GM21367 (cell line): ENCODE data around the gene STAC2.
"Not testable (repeated sequence)": the region's sequence is repeated elsewhere in the genome, so short reads cannot be mapped to it uniquely, and the experiment has no call there.

Experiments
- ATAC-seq: cut with Tn5 transposase; IDR thresholded peaks from one replicate; pipeline ENCODE4 v1.9.1; 2021; ENCODE audit not compliant: unreplicated experiment

STAC2 gene

GRCh38 chr17:39225308-39225958 lies at the start of gene STAC2:
Gene STAC2 (minus strand): TSS chr17:39225945. CDS start chr17:39225502, 443 bp downstream.
- no peak for ATAC-seq

- ATAC-seq: no peak
Observed at GRCh38 chr17:39271546-39271945, 45.8 kb upstream of the STAC2 start.

- ATAC-seq: no peak
Observed at GRCh38 chr17:39270923-39271322, 45.2 kb upstream of the STAC2 start.

- no peak for ATAC-seq
Observed at GRCh38 chr17:39264119-39264518, 38.4 kb upstream of the STAC2 start.

GRCh38 chr17:39261286-39261685 lies 35.5 kb upstream of the STAC2 start:
- no peak for ATAC-seq

- no peak for ATAC-seq
Observed at GRCh38 chr17:39252788-39253460, 27.2 kb upstream of the STAC2 start.

GRCh38 chr17:39251997-39252396 lies 26.3 kb upstream of the STAC2 start:
- ATAC-seq: no peak

- not testable (repeated sequence) for ATAC-seq
Observed at GRCh38 chr17:39250076-39250475, 24.3 kb upstream of the STAC2 start.

- ATAC-seq: no peak
Observed at GRCh38 chr17:39246274-39246673, 20.5 kb upstream of the STAC2 start.

GRCh38 chr17:39244600-39245570 lies 19.1 kb upstream of the STAC2 start:
- no peak for ATAC-seq

GRCh38 chr17:39244016-39244599 lies 18.4 kb upstream of the STAC2 start:
- no peak for ATAC-seq

GRCh38 chr17:39243155-39243554 lies 17.4 kb upstream of the STAC2 start:
- ATAC-seq: no peak

GRCh38 chr17:39240631-39241030 lies 14.9 kb upstream of the STAC2 start:
- ATAC-seq: no peak

GRCh38 chr17:39239640-39240314 lies 14.0 kb upstream of the STAC2 start:
- ATAC-seq: no peak

GRCh38 chr17:39238311-39238972 lies 12.7 kb upstream of the STAC2 start:
- no peak for ATAC-seq

GRCh38 chr17:39237586-39237985 lies 11.8 kb upstream of the STAC2 start:
- ATAC-seq: no peak

- no peak for ATAC-seq
Observed at GRCh38 chr17:39236981-39237441, 11.3 kb upstream of the STAC2 start.

- ATAC-seq: no peak
Observed at GRCh38 chr17:39236450-39236927, 10.7 kb upstream of the STAC2 start.

GRCh38 chr17:39235555-39236449 lies 10.1 kb upstream of the STAC2 start:
- ATAC-seq: no peak
